Parathyroid adenoma (tissue), 2 donors: ENCODE results near the gene ST6GALNAC4.
"Not testable (repeated sequence)": the region's sequence is repeated elsewhere in the genome, so short reads cannot be mapped to it uniquely, and the experiment has no call there.

Experiments used
- H2AFZ ChIP-seq: fragments of 300-600 bp; sonication (generic); one replicate; pipeline ENCODE4 v1.7.0; 2017; ENCODE audit warnings: antibody characterized with exemption, mild to moderate bottlenecking
- H3K27ac ChIP-seq: fragments of 300-600 bp; sonication (generic); one replicate; pipeline ENCODE4 v1.7.0; 2017
- H3K27me3 ChIP-seq: fragments of 300-600 bp; sonication (generic); one replicate; pipeline ENCODE4 v1.7.0; 2017; ENCODE audit warnings: low read length; ENCODE audit not compliant: control insufficient read depth, insufficient read depth
- H3K36me3 ChIP-seq: fragments of 300-600 bp; sonication (generic); one replicate; pipeline ENCODE4 v1.7.0; 2017; ENCODE audit warnings: low read length; ENCODE audit not compliant: control insufficient read depth, insufficient read depth
- H3K4me1 ChIP-seq: fragments of 300-600 bp; sonication (generic); one replicate; pipeline ENCODE4 v1.7.0; 2017; ENCODE audit warnings: control low read depth
- H3K4me2 ChIP-seq: fragments of 300-600 bp; sonication (generic); one replicate; pipeline ENCODE4 v1.7.0; 2017; ENCODE audit warnings: low read length
- H3K4me3 ChIP-seq: fragments of 300-600 bp; sonication (generic); one replicate; pipeline ENCODE4 v1.7.0; 2017; ENCODE audit warnings: low read depth, low read length
- H3K79me2 ChIP-seq: fragments of 300-600 bp; sonication (generic); one replicate; pipeline ENCODE4 v1.7.0; 2017; ENCODE audit warnings: control low read depth
- H3K9ac ChIP-seq: fragments of 300-600 bp; sonication (generic); one replicate; pipeline ENCODE4 v1.7.0; 2017; ENCODE audit warnings: mild to moderate bottlenecking
- H3K9me3 ChIP-seq: fragments of 300-600 bp; sonication (generic); one replicate; pipeline ENCODE4 v1.7.0; 2017; ENCODE audit warnings: low read length; ENCODE audit not compliant: control insufficient read depth
- CTCF ChIP-seq: fragments of 300-600 bp; sonication (generic); IDR thresholded peaks from one replicate; pipeline ENCODE4 v1.7.0; 2017; ENCODE audit warnings: antibody characterized with exemption, mild to moderate bottlenecking
- donor health status: primary hyperparathyroidism.

The ST6GALNAC4 gene

GRCh38 chr9:127873223-127873691 is 43.6 kb downstream of the ST6GALNAC4 start:
- Histone ChIP-seq H3K27me3 (no peaks in the 10 kb centered on the region), H2AFZ (no peak overlapping the region), H3K79me2 (no peaks in the 10 kb centered on the region), H3K4me1 (no peaks in the 10 kb centered on the region), H3K36me3 (no peaks in the 10 kb centered on the region), H3K4me2 (no peak overlapping the region), H3K27ac (no peak overlapping the region), H3K9ac (no peak overlapping the region), H3K9me3 (no peaks in the 10 kb centered on the region), H3K4me3 (no peak overlapping the region)
- TF ChIP-seq CTCF: no peak

- H3K9ac ChIP-seq: no peak overlapping the region
- no peak overlapping the region for H2AFZ ChIP-seq
- no peaks in the 10 kb centered on the region for H3K27me3 ChIP-seq
- H3K4me1 ChIP-seq: no peaks in the 10 kb centered on the region
- no peaks in the 10 kb centered on the region for H3K36me3 ChIP-seq
- no peak overlapping the region for H3K27ac ChIP-seq
- H3K4me3 ChIP-seq: no peak overlapping the region
- H3K79me2 ChIP-seq: no peaks in the 10 kb centered on the region
- no peaks in the 10 kb centered on the region for H3K9me3 ChIP-seq
- TF ChIP-seq CTCF: no peak
- no peak overlapping the region for H3K4me2 ChIP-seq
Measured at GRCh38 chr9:127872369-127873222, 44.2 kb downstream of the ST6GALNAC4 start.

GRCh38 chr9:127871531-127871930 is 45.3 kb downstream of the ST6GALNAC4 start:
- no peak overlapping the region for H3K4me2 ChIP-seq
- no peak overlapping the region for H3K27ac ChIP-seq
- no peak overlapping the region for H3K4me3 ChIP-seq
- no peaks in the 10 kb centered on the region for H3K79me2 ChIP-seq
- no peak for TF ChIP-seq CTCF
- no peaks in the 10 kb centered on the region for H3K9me3 ChIP-seq
- no peaks in the 10 kb centered on the region for H3K4me1 ChIP-seq
- H3K36me3 ChIP-seq: no peaks in the 10 kb centered on the region
- no peak overlapping the region for H3K9ac ChIP-seq
- H2AFZ ChIP-seq: no peak overlapping the region
- no peaks in the 10 kb centered on the region for H3K27me3 ChIP-seq

GRCh38 chr9:127870887-127871286 is 46.0 kb downstream of the ST6GALNAC4 start:
- H3K4me3 ChIP-seq: no peak overlapping the region
- no peak overlapping the region for H2AFZ ChIP-seq
- H3K79me2 ChIP-seq: no peaks in the 10 kb centered on the region
- H3K9ac ChIP-seq: no peak overlapping the region
- no peak for TF ChIP-seq CTCF
- H3K4me2 ChIP-seq: no peak overlapping the region
- peaks cover under 1% of the 10 kb centered on the region for H3K4me1 ChIP-seq
- no peaks in the 10 kb centered on the region for H3K27me3 ChIP-seq
- H3K9me3 ChIP-seq: no peaks in the 10 kb centered on the region
- no peaks in the 10 kb centered on the region for H3K36me3 ChIP-seq
- no peak overlapping the region for H3K27ac ChIP-seq

GRCh38 chr9:127870153-127870491 is 46.7 kb downstream of the ST6GALNAC4 start:
- not testable (repeated sequence) for H3K79me2 ChIP-seq, H3K9me3 ChIP-seq, H3K4me3 ChIP-seq, H3K27me3 ChIP-seq, H3K9ac ChIP-seq, H3K27ac ChIP-seq, H3K4me1 ChIP-seq, H3K36me3 ChIP-seq, H3K4me2 ChIP-seq, H2AFZ ChIP-seq
